Adrenal gland (tissue), 5 donors: Measurements from ENCODE around the gene TSPAN3.

ENCODE experiments used
- CTCF ChIP-seq, 6 experiments: fragments of 450-650 bp in 4 of 6; fragments of 200-600 bp in 2 of 6; sonication (generic) in 1 of 6; IDR thresholded peaks; 1 replicate in 5 of 6; 2 replicates in 1 of 6; pipeline versions ENCODE4 v1.5.1 to v1.8.0; 2016 to 2021; ENCODE audit warnings: antibody characterized with exemption in 6 of 6, mild to moderate bottlenecking in 2 of 6, moderate library complexity in 1 of 6
- POLR2A ChIP-seq, 2 donors: fragments of 450-650 bp; IDR thresholded peaks; one replicate each; pipeline ENCODE4 v1.6.1; 2017; ENCODE audit warnings: antibody characterized with exemption in 2 of 2, mild to moderate bottlenecking in 2 of 2, moderate library complexity in 1 of 2
- donor health status: DM: no; HTN: no; CAD: no.

- TF ChIP-seq CTCF (IDR thresholded peaks at IDR 0.05) (no peak), POLR2A (IDR thresholded peaks at IDR 0.05) (no peak)
These were observed 14.4 kb upstream of the TSPAN3 start for GRCh38 chr15:77085297-77085696.
